NCI-H460 (cell line): ENCODE data around the gene NKX1-1. TPM values are rescaled to one million over a fixed set of nuclear protein-coding genes. Genes with fewer than 3 reads are reported as not detected.

Source experiments
- DNase-seq: peaks from one replicate; pipeline ENCODE4 v3.0.0-alpha.2; 2016; ENCODE audit warnings: low read depth; ENCODE audit errors: extremely low read depth
- total RNA-seq: library from RNA; depleted of rRNA; stranded (reverse); fragments of >200 nt; shearing (Covaris generic); gene quantifications from 2 replicates; pipeline ENCODE4 v1.2.3, GENCODE V29; 2014

Gene NKX1-1
- total RNA-seq, 1 experiment from 2014 or later, result not detected

DNA sequence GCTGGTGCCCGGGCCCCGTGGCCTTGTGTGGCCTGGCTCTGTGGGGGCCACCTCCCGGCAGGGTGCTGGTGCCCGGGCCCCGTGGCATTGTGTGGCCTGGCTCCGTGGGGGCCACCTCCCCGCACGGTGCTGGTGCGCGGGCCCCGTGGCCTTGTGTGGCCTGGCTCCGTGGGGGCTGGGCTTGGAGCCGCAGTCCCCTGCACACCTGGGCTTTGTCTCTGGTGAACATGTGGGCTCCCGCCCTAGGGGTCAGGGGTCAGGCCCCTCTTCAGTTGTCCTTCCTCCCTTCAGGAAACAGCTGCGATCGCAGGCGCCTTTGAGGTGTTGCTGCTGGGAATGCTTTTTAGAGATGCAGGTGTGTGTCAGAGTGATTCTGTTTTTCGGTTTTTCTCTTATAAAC is 42.0 kb downstream of the NKX1-1 start:
- no peak for DNase-seq

DNA sequence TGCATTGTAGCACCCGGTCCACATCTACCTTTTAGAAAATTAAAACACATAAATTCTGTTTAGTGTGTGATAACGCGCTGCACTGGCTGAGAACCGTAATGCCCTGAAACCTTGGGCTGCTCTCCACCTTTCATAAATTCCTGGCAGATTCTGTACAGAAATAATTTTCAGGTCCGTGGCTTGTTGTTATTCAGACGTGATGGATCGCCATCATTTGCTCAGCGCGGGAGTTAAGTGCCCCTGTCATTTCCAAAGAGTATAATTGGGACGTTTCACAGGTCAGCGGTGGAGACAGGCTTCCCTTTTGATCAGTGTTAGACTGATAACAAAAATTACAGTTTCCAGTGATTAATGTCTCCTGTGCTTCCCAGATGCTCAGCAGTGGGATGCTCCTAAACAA is 42.7 kb downstream of the NKX1-1 start:
- DNase-seq, result no peak

DNA sequence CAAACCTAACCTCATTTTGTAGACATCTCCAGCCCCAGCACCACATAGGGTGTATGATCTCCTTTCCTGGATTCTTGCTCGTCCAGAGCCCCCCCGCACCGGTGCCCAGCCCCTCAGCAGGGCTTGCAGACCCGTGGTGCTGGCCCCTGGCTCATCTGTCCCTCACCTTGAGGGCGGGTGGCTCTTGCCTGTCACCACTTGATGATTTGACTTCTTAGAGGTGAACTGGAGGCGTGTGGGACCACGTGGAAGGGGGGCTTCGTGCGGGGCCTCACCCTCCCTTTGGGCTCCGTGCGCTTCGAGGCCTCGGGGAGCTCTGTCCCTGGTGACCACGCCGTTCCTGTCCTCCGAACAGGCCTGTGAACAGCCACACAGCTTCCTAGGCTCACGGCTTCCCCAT is 43.7 kb downstream of the NKX1-1 start:
- no peak for DNase-seq

DNA sequence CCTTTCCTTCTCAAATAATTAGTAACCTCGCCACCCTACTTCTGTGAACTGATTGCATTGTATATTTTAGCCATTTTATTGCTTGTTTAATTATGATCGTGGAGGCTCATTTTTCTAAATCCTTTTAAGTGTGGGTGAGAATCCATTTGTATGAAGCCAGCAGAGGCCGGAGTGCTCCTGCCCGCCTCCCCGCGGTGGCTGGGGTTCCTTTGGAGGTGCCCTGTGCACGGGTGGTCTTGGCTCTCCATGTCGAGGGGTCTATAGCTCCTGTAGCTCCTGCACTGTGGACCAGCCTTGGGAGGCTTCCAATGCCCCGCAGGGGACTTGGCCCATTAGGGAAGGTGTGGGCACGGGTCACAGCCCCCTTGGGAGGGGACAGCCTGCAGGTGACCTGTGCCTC is 44.2 kb downstream of the NKX1-1 start:
- no peak for DNase-seq

DNA sequence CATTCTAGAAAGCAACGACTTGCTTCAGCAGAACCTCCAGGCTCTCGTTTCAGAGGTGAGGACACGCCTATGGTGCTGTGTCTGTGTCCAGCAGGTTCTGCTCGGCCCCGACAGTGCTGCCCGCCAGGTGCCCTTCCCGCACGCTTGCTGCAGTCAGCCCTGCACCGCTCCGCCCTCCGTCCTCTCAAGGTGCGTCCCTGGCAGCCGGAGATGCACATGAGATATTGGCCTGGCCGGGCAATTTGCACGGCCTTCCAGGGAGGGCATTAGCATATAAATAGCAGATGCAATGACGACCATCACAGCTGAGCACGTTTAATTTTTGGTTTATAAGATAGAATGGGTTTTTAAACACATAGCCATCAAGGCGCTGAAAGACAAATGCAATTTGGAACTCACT is 44.8 kb downstream of the NKX1-1 start:
- no peak for DNase-seq

DNA sequence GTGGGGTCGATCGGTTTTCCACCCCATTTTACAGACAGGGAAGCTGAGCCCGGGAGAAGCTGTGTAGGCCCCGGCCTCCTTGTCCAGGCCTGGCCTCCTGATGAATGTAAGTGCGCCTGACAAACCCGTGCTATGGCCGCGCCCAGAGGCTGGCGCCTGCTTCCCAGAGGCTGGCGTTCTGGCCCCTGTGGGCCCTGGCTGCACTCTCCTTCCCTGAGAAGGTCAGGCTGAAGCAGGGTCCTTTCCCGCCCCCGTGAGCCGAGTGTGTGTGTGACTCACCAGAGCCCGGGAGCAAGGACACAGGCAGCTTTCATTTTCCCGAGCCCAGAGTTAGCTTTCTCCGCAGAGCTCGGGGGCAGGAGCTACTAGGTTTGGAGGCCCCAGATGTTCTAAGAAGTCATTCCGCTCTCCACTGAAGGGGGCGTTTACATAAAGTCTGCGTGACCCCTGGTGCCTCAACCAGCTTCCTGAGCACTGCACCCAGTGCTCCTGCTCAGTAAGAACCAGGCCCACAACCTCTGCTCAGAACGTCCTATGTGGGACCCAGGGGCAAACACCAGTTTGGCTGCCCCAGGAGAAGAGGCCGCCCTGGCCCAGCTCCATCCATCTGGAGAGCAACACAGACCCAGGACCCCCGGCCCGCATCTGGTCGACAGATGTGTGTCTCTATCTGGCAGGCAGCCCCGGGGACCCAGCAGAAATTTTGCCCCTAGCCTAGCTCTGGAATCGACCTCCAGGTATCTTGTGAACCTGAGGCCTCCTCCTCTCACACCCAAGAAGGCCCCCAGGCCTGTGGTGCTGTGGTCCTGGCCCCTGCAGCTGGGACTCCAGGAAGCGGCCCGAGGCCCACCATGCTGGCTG is 45.6 kb downstream of the NKX1-1 start:
- no peak for DNase-seq

DNA sequence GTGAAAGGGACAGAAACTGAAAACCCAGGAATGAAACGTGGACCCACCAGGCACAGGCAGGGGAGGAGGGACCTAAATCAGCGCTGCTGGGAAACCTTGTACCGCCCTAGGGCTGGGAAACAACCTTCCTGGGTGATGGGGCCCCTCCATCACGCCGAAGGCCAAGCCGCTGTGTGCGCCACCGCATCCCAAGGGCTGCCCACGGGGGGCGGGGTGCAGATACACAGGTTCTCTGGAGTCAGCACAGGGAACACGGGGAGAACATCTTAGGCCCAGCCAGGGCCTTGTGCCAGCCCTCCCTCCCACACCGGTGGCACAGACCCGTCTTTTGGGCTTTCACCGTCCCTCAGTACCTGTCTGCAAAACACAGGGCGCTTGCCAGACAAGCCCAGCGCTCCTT is 46.3 kb downstream of the NKX1-1 start:
- DNase-seq, result no peak

DNA sequence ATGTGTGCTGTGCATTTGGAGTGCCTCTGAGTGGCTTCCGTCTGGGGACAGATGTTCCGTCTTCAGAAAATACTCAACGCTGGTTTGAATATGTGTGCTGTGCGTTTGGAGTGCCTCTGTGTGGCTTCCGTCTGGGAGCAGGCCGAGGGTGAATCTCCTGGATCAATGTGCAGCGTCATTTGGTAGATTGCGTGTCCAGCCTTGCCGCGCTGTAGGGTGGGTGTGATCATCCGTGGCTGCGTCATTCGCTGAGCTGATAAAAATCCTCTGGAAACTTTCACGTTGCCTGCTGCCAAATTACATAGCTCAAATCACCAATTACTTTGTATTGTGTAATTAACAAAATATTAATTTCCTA is 47.1 kb downstream of the NKX1-1 start:
- no peak for DNase-seq

DNA sequence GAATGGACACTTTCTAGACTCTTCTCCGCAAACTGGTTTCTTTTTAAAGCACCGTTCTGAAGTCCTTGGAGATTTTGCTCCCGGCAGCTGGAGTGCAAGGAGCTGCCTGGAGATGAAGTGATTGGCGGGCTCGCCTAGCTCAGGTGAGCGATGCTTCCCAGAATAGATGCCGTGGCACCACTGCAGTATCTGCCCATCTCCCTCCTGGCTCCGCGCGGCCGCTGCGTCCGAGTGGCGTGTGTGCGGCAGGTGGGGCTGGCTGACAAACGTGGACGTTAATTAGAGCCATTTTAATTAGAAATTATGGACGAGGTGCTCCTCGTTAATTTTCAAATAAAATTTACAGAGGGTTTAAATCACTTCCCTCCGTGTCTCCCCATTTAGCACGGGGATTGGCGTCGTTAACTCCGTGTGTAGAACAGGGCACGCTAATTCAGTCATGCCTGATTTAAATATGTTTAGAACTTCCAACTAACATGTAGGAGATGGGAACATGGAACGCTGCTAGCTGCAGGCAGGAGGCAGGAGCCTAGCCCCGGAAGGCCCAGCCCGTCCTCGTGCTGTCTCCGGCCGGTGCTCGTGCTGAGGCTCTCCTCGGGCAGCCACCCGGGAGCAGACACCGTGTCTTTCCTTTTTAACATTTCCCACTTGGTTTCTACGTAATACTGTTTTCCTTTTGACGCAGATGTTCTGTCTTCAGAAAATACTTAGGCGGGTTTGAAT is 47.7 kb downstream of the NKX1-1 start:
- DNase-seq, result no peak

DNA sequence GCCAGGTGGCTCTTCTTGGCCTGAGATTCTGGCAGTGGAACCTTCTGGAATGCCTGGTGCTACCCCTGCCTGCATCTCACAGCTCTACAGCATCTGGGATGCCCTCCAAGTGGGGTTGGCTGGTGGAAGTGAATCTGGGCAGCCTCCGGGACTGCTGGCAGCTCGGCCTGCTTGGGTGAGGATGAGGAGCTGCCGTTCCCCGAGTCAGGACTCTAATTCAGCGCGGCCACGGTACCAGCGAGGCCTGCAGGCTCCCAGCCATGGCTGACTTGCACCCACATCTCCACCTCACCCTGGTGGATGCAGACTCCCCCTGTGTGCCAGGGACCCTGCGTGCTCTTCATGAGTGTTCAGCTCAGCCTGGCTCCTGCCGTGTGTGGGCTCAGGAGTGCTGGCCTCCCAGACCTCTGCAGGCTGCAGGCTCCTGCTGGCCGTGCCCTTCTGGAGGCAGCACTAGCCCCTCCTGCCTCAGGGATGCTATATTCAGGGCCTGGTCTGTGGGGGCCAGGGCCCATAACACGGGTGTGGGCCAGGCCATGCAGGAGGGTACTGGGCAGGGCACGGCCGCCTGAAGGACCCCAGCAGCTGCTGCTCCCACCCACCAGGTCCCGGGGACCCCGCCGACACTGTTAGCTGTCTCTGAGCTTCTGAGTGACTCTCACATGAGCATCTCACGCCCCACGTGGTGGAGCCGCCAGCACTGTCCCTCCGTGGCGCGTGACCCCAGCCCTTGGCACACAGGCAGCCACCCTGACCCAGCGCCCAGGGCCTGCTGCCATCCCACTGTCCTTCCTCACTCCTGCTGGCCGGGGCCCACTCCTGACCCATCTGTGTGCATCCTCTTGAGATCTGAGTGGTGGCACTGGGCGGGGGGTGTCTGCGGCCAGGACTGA is 48.6 kb downstream of the NKX1-1 start:
- no peak for DNase-seq

DNA sequence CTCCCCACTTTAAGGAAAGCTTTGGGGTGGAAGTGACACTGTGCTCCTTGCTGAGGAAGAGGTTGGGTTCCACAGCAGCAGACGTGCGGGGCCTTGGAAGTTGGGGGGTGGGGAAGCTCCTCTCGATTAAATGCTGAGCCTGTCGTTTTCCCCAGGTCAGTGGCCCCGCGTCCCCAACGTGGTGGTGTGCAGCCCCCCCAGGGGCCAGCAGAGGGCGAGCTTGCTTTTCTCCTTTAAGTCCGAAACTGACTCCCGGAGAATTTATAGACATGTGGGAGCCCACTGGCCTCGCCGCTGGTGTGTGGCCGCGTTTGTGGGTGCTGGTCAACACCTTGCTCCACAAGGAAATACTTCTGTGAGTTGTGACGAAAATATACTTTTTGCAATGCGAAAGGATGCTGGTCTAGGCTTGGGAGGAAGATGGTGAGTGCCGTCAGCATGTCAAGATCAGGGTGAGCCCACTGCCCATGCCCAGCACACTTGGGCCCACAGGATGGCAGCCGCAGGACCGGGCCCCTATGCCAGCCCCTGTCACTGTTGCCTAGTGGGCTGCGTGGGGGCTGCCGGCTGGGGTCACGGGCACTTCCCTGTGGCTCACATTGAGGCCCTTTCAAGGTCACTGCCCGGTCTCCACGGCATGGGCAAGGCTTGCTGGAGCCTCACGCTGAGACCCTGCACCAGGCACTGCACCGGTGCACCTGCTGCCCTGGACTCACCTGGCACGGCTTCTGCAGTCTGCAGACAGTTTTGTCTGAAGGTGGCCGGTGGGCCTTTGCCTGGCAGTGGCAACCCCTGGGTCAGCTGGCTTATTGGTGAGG is 49.9 kb downstream of the NKX1-1 start:
- peak; percentile 49 for DNase-seq

DNA sequence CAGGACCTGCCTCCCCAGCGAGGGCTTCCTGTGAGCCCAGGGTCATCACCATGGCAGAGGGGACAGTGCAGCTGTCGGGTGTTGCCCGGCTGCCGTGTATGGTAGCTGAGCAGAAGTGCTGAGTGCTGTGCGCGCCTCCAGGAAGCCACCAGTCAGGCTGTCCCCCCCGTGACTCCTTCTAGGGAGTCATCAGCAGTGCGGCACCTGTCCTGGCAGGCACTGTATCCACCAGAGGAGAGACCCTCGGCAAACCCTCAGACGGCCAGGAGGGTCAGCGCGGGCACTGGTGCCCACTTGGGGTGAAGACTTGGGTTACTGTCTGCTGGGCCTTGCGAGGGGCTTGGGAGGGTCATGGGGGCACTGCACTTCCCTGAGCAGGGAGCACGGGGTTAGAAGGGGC is 50.9 kb downstream of the NKX1-1 start:
- DNase-seq, result no peak

DNA sequence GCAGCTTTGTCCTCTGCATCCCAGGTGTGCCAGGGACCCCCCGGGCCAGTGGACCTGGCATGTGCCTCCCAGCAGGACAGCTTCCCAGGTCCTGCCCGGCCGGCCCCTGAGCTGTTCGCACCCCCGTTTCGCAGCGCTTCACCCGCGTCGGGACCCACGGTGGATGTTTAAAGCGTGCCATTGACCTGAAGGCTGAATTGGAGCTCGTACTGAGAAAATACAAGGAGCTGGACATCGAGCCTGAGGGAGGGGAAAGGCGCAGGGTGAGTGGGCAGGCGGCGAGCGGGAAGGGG is 51.3 kb downstream of the NKX1-1 start:
- DNase-seq, result no peak

DNA sequence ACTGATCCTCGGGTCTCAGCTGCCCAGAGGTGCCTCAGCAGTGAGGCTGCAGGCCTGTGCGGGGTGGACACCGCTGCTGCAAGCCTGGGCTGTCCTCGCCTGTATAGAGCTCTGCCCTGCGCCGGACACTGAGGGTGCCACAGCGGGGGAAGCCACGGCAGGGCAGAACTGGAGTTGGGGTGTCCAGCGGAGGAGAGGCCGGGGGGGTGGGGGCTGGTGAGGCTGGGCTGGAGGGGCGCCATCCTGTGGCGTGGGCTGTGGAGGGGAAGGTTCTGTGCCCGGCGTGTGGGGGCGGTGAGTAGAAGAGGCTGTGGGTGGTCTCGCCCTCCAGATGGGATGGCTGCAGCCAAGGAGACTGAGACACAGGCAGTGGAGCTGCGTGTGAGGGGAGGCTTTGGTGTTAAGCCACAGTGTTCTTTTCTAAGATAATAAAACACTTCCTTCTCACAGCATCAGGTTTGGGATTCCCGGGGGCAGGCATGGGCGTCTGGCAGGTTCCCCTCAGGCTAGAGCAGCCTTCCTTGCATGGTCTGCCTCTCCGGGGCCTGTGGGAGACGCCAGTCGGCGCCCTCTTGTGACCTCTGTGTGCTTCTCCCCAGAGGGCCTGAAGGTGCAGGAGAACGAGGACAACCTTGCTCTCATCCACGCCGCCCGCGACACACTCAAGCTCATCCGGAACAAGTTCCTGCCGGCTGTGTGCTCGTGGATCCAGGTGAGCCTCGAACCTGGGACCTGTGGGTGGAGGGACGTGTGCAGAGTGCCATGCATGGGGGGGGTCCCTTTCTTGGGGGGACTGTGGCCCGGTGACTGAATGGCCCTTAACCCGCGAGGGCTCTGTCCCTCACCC is 51.9 kb downstream of the NKX1-1 start:
- DNase-seq, result no peak

DNA sequence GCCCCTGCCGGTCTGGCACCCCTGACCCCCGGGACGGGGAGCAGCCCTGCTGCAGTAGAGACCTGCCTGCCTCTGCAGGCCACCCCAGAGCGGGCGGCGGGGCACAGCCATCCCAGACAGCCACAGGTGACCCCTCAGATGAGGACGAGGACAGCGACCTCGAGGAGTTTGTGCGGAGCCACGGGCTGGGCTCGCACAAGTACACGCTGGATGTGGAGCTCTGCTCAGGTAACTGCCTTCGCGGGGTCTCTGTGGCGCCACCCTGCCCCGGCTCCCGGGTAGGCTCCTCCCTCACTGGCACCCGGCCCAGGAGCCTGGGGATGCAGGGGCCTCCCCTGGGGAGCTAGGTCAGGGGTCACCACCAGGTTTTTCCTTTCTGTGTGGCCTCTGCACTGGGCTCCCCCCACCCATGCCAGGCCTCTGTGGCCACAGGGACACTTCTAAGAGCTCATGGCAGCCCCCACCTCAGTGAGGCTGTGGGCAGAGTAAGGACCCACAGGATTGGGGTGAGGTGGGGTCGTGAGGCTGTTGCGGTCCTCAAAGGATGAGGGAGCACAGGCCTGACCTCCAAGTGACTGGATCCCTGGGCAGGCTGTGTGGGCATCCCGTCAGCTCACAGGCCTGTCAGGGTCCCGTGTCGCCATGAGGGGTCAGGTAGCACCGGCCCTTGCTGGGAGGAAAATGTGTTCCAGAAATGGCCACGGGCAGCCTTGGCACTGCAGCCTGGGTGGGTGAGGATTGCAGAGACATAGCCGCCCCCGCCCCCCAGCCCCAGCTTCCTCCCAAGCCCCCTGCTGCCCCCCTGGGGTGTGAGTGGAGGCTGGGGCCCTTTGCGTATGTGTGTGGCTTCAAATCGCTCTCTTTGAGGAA is 52.8 kb downstream of the NKX1-1 start:
- no peak for DNase-seq
